ENCODE results near the gene ZNF3.

Gene ZNF3

GRCh38 chr7:100124301-100125230 is 43.0 kb upstream of the ZNF3 start:
- H3K9me3 ChIP-seq (ENCODE audit: control insufficient read depth, insufficient read depth, low read length): no peaks in the 10 kb centered on the region
- H3K27ac ChIP-seq (ENCODE audit: low read depth, low read length): peak overlapping the region; percentile 53
- no peaks in the 10 kb centered on the region for H4K20me1 ChIP-seq (ENCODE audit: control insufficient read depth, insufficient read depth, low read depth, low read length)
- no peaks in the 10 kb centered on the region for H3K27me3 ChIP-seq (ENCODE audit: control insufficient read depth, low read length)
- peaks cover 48% of the 10 kb centered on the region for H3K4me1 ChIP-seq (ENCODE audit: control insufficient read depth, low read length)
- peaks cover 36% of the 10 kb centered on the region for H3F3A ChIP-seq (ENCODE audit: control insufficient read depth, insufficient read depth)
- H3K79me2 ChIP-seq (ENCODE audit: control insufficient read depth, low read length): peaks cover 57% of the 10 kb centered on the region
- H3K4me3 ChIP-seq (ENCODE audit: low read length): peak overlapping the region; percentile 81
- TF ChIP-seq CTCF (IDR thresholded peaks at IDR 0.05; ENCODE audit: low read depth, low read length, poor library complexity, severe bottlenecking): no peak
- no peak for TF ChIP-seq EZH2phosphoT487 (IDR thresholded peaks at IDR 0.05; ENCODE audit: borderline replicate concordance, low read length)
- no peaks in the 10 kb centered on the region for H3K9me2 ChIP-seq (replicated peaks; ENCODE audit: control insufficient read depth, low read length)
- H3K36me3 ChIP-seq (ENCODE audit: control insufficient read depth, low read length): peaks cover 36% of the 10 kb centered on the region
- peak overlapping the region; percentile 96 for H3K4me2 ChIP-seq (ENCODE audit: low read length)

- peaks cover 36% of the 10 kb centered on the region for H3K36me3 ChIP-seq (ENCODE audit: control insufficient read depth, low read length)
- no peak overlapping the region for H3K4me3 ChIP-seq (ENCODE audit: low read length)
- H3K27ac ChIP-seq (ENCODE audit: low read depth, low read length): no peak overlapping the region
- no peaks in the 10 kb centered on the region for H3K9me3 ChIP-seq (ENCODE audit: control insufficient read depth, insufficient read depth, low read length)
- H3K4me2 ChIP-seq (ENCODE audit: low read length): no peak overlapping the region
- TF ChIP-seq EZH2phosphoT487 (IDR thresholded peaks at IDR 0.05; ENCODE audit: borderline replicate concordance, low read length) (no peak), CTCF (IDR thresholded peaks at IDR 0.05; ENCODE audit: low read depth, low read length, poor library complexity, severe bottlenecking) (no peak)
- peaks cover 26% of the 10 kb centered on the region for H3F3A ChIP-seq (ENCODE audit: control insufficient read depth, insufficient read depth)
- peaks cover 40% of the 10 kb centered on the region for H3K4me1 ChIP-seq (ENCODE audit: control insufficient read depth, low read length)
- peaks cover 63% of the 10 kb centered on the region for H3K79me2 ChIP-seq (ENCODE audit: control insufficient read depth, low read length)
- no peaks in the 10 kb centered on the region for H4K20me1 ChIP-seq (ENCODE audit: control insufficient read depth, insufficient read depth, low read depth, low read length)
- H3K27me3 ChIP-seq (ENCODE audit: control insufficient read depth, low read length): no peaks in the 10 kb centered on the region
- H3K9me2 ChIP-seq (replicated peaks; ENCODE audit: control insufficient read depth, low read length): no peaks in the 10 kb centered on the region
These were observed 41.0 kb upstream of the ZNF3 start for GRCh38 chr7:100122568-100122967.

- no peaks in the 10 kb centered on the region for H4K20me1 ChIP-seq (ENCODE audit: control insufficient read depth, insufficient read depth, low read depth, low read length)
- peaks cover 36% of the 10 kb centered on the region for H3K36me3 ChIP-seq (ENCODE audit: control insufficient read depth, low read length)
- peaks cover 40% of the 10 kb centered on the region for H3K4me1 ChIP-seq (ENCODE audit: control insufficient read depth, low read length)
- H3K4me3 ChIP-seq (ENCODE audit: low read length): no peak overlapping the region
- peaks cover 26% of the 10 kb centered on the region for H3F3A ChIP-seq (ENCODE audit: control insufficient read depth, insufficient read depth)
- TF ChIP-seq EZH2phosphoT487 (IDR thresholded peaks at IDR 0.05; ENCODE audit: borderline replicate concordance, low read length): no peak
- no peak for TF ChIP-seq CTCF (IDR thresholded peaks at IDR 0.05; ENCODE audit: low read depth, low read length, poor library complexity, severe bottlenecking)
- no peaks in the 10 kb centered on the region for H3K27me3 ChIP-seq (ENCODE audit: control insufficient read depth, low read length)
- peaks cover 64% of the 10 kb centered on the region for H3K79me2 ChIP-seq (ENCODE audit: control insufficient read depth, low read length)
- H3K4me2 ChIP-seq (ENCODE audit: low read length): no peak overlapping the region
- no peaks in the 10 kb centered on the region for H3K9me3 ChIP-seq (ENCODE audit: control insufficient read depth, insufficient read depth, low read length)
- H3K27ac ChIP-seq (ENCODE audit: low read depth, low read length): no peak overlapping the region
- H3K9me2 ChIP-seq (replicated peaks; ENCODE audit: control insufficient read depth, low read length): no peaks in the 10 kb centered on the region
These were observed 40.5 kb upstream of the ZNF3 start for GRCh38 chr7:100122067-100122466.
